Liver (tissue), 9 donors: ENCODE results near the gene HK2. TPM values are rescaled to one million over a fixed set of nuclear protein-coding genes. Genes with fewer than 3 reads are reported as not detected.

ENCODE experiments used
- DNase-seq: peaks from one replicate; pipeline ENCODE4 v3.0.0-alpha.2; 2017; ENCODE audit warnings: low spot score
- H3K27ac ChIP-seq, 2 donors: one replicate each; pipeline ENCODE4 v1.7.0; 2013; ENCODE audit warnings: inconsistent platforms in 2 of 2, low read length in 2 of 2, control low read depth in 1 of 2, low read depth in 1 of 2, mild to moderate bottlenecking in 1 of 2
- H3K27me3 ChIP-seq, 4 donors: one replicate each; pipeline versions ENCODE4 v1.6.1 to v1.7.0; 2013; ENCODE audit warnings: low read length in 3 of 4, inconsistent platforms in 1 of 4, mild to moderate bottlenecking in 1 of 4, moderate library complexity in 1 of 4; ENCODE audit not compliant: control insufficient read depth in 4 of 4, insufficient read depth in 4 of 4
- H3K36me3 ChIP-seq, 4 donors: one replicate each; pipeline versions ENCODE4 v1.6.1 to v1.7.0; 2013; ENCODE audit warnings: low read length in 3 of 4, mild to moderate bottlenecking in 3 of 4, low read depth in 1 of 4, moderate library complexity in 1 of 4; ENCODE audit not compliant: control insufficient read depth in 4 of 4, insufficient read depth in 3 of 4
- H3K4me1 ChIP-seq, 4 donors: one replicate each; pipeline versions ENCODE4 v1.6.1 to v1.7.0; 2013; ENCODE audit warnings: low read length in 3 of 4, mild to moderate bottlenecking in 3 of 4, moderate library complexity in 1 of 4; ENCODE audit not compliant: control insufficient read depth in 4 of 4, insufficient read depth in 4 of 4
- H3K4me3 ChIP-seq, 3 donors: one replicate each; pipeline versions ENCODE4 v1.6.1 to v1.7.0; 2013; ENCODE audit warnings: low read length in 3 of 3, control low read depth in 1 of 3, low read depth in 1 of 3, mild to moderate bottlenecking in 1 of 3
- H3K9ac ChIP-seq, 2 donors: one replicate each; pipeline ENCODE4 v1.7.0; 2013; ENCODE audit warnings: low read length in 2 of 2, mild to moderate bottlenecking in 2 of 2, moderate library complexity in 2 of 2, control low read depth in 1 of 2, low read depth in 1 of 2
- H3K9me3 ChIP-seq, 4 donors: one replicate each; pipeline versions ENCODE4 v1.6.1 to v1.7.0; 2013; ENCODE audit warnings: low read length in 3 of 4; ENCODE audit not compliant: control insufficient read depth in 4 of 4
- EGR1 ChIP-seq, 2 donors: IDR thresholded peaks; 2 replicates each; pipeline ENCODE4 v1.6.1; 2016 to 2018; ENCODE audit warnings: antibody characterized with exemption in 2 of 2, low read depth in 2 of 2
- GABPA ChIP-seq, 2 donors: IDR thresholded peaks in 1 of 2; conservative IDR thresholded peaks in 1 of 2; 2 replicates each; pipeline ENCODE4 v1.6.1; 2016; ENCODE audit warnings: antibody characterized with exemption in 2 of 2, mild to moderate bottlenecking in 1 of 2, moderate library complexity in 1 of 2
- HNF4A ChIP-seq, 2 donors: conservative IDR thresholded peaks; 2 replicates each; pipeline ENCODE4 v1.6.1; 2016; ENCODE audit warnings: antibody characterized with exemption in 2 of 2, mild to moderate bottlenecking in 2 of 2
- HNF4G ChIP-seq: IDR thresholded peaks from 2 replicates; pipeline ENCODE4 v1.6.1; 2016; ENCODE audit warnings: antibody characterized with exemption
- JUND ChIP-seq, 2 donors: IDR thresholded peaks; 2 replicates each; pipeline ENCODE4 v1.6.1; 2016; ENCODE audit warnings: antibody characterized with exemption in 2 of 2
- NR2F2 ChIP-seq: IDR thresholded peaks from 2 replicates; pipeline ENCODE4 v1.6.1; 2016; ENCODE audit warnings: antibody characterized with exemption
- RAD21 ChIP-seq, 2 donors: IDR thresholded peaks; 2 replicates each; pipeline ENCODE4 v1.6.1; 2016; ENCODE audit warnings: antibody characterized with exemption in 2 of 2, mild to moderate bottlenecking in 2 of 2
- RXRA ChIP-seq, 2 donors: IDR thresholded peaks; 2 replicates each; pipeline ENCODE4 v1.6.1; 2017 to 2018; ENCODE audit warnings: antibody characterized with exemption in 2 of 2, mild to moderate bottlenecking in 1 of 2
- SP1 ChIP-seq: IDR thresholded peaks from 2 replicates; pipeline ENCODE4 v1.6.1; 2018; ENCODE audit warnings: antibody characterized with exemption, mild to moderate bottlenecking
- TAF1 ChIP-seq: conservative IDR thresholded peaks from 2 replicates; pipeline ENCODE4 v1.6.1; 2016; ENCODE audit warnings: antibody characterized with exemption, mild to moderate bottlenecking
- YY1 ChIP-seq: IDR thresholded peaks from 2 replicates; pipeline ENCODE4 v1.6.1; 2016; ENCODE audit warnings: antibody characterized with exemption, mild to moderate bottlenecking
- ZBTB33 ChIP-seq: IDR thresholded peaks from 2 replicates; pipeline ENCODE4 v1.6.1; 2016; ENCODE audit warnings: antibody characterized with exemption
- whole genome bisulfite sequencing: extraction: QIAGEN DNeasy Blood & Tissue Kit; methylation state at CpG from one replicate; pipeline ENCODE4 v1.1.7; 2013; 5-methylcytosine and 5-hydroxymethylcytosine counted together
- polyA plus RNA-seq, 2 donors: library from polyadenylated mRNA; stranded (reverse) in 1 of 2; unstranded in 1 of 2; fragments of 200-250 nt in 1 of 2; fragments of >200 nt in 1 of 2; fragmentation: Nextera tagmentation in 1 of 2; extraction: Ambion mirVana in 1 of 2; gene quantifications; one replicate each; pipeline versions ENCODE4 v1.2.1 to v1.2.3, GENCODE V29; 2013 to 2015
- total RNA-seq, 2 donors: library from RNA; depleted of rRNA; stranded (reverse); fragments of >200 nt; gene quantifications; one replicate each; pipeline ENCODE4 v1.2.3, GENCODE V29; 2014
- TF ChIP-seq, protein P1 (sequence below): IDR thresholded peaks from 2 replicates; pipeline ENCODE4 v1.6.1; 2016; ENCODE audit warnings: antibody characterized with exemption
- TF ChIP-seq, protein P2 (sequence below): fragments of 150-350 bp; IDR thresholded peaks from 2 replicates; pipeline ENCODE4 v1.5.1; 2017; ENCODE audit warnings: improper control_type of control experiment, low read depth, low read length; ENCODE audit not compliant: missing input control
- donor health status: healthy.
- donor health status: healthy.
- donor health status: healthy.
- donor health status: healthy.
- donor health status: healthy.

HK2 gene
- total and polyA plus RNA-seq, 4 donors = 0.21 to 3.5 (median 1.0) TPM

DNA sequence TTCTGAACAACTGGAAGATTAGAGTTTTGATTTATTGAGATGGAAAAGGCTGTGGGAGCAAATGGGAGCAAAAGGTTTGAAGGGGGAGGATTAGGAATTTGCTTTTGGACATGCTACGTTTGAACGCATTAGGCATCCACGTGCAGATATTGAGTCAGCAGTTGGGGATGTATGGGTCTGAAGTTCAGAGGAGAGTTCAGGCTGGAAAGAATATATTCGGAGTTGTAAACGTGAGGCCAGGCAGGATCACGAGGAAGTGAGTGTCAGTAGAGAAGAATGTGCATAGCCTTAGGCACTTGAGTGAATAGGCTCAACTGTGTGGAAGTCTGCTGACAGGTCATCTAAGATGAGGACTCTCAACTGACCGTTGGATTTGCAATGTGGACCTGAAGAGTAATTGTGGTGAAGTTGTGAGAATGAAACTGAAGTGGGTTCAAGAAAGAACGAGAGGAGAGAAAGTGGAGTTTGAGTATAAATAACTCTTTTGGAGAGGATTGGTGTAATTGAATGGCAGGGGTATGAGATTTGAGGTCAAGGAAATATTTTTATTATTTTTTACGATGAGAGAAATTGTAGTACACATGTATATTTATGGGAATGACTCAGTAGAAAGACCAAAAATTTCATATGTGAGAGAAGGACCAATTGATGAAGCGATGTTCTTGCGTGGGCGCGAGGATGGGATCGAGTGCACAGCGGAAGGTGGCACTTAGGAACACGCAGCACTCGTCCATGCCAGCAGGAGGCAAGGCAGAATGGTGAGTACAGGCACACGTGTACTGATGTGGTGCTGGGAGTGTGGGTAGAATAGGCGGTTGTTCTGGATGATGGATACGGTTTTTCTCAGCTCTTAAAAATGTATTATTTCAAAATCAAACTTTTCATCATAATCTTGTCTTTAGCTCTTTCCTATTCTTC, 84.0 kb downstream of the HK2 start (continued):
- TF ChIP-seq GABPA (IDR thresholded peaks at IDR 0.05 in 1 of 2, conservative IDR thresholded peaks at IDR 0.05 in 1 of 2) = no peak

DNA sequence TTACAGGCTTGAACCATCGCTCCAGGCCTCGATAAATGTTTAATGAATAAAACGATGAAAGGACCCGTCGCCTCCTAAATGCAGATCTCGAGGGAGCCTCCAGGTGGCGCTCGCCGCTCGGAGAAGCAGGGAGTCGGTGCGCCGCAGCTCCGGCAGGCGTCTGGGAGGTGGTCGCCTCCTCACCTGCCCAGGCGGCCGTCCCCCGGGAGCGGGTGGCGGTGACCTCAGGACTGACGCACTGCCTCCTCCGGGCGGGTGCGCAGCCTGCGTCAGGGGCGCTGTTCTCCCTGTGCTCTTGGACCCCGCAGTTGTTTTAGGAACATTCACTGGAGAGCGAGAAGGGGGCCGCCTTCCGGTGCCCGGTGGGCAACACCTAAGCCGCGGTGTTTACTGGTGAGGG, 85.9 kb downstream of the HK2 start:
- peak overlapping the region in 1 of 3 donors; percentile 12 for H3K4me3 ChIP-seq

DNA sequence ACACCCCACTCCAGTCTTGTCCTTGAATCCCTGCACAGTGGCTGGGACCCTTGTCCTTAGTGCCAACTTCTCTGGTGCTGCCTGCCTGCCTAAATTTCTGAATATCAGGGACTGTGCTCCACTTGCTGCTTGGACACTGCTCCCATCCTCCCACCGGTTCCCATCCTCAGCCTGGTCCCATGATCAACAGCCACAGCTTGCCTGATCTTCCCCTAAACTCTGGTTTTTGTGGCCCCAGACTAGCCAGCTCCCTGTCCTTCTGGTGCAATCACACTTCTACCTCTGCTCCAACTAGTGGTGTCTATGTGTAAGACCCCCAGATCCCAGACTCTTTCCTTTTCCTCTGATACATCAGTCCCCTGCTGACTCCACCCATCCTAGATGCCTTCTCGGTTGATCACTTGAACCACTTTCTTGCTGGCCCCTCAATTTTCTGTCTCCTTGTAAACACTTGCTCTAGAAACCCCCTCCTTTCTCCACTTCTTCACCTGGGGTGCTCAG, 87.4 kb downstream of the HK2 start:
- Histone ChIP-seq H3K36me3 (no peaks in the 10 kb centered on the region), H3K9ac (no peak overlapping the region), H3K4me1 (peaks cover 0 to 3% (median 0%) of the 10 kb centered on the region in 4 donors), H3K27ac (no peak overlapping the region), H3K9me3 (no peaks in the 10 kb centered on the region), H3K4me3 (no peak overlapping the region), H3K27me3 (no peaks in the 10 kb centered on the region)
- no peak for DNase-seq
- WGBS = 96% methylated on average over 2 of the region's 2 CpGs
- no peak for TF ChIP-seq HNF4A (conservative IDR thresholded peaks at IDR 0.05)
- TF ChIP-seq JUND (IDR thresholded peaks at IDR 0.05) = no peak
- no peak for TF ChIP-seq NR2F2
- TF ChIP-seq TAF1 = no peak
- TF ChIP-seq RXRA (IDR thresholded peaks at IDR 0.05) = no peak
- TF ChIP-seq, protein P1, sequence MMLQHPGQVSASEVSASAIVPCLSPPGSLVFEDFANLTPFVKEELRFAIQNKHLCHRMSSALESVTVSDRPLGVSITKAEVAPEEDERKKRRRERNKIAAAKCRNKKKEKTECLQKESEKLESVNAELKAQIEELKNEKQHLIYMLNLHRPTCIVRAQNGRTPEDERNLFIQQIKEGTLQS = no peak
- TF ChIP-seq GABPA (IDR thresholded peaks at IDR 0.05 in 1 of 2, conservative IDR thresholded peaks at IDR 0.05 in 1 of 2) = no peak
- TF ChIP-seq YY1 = no peak
- TF ChIP-seq HNF4G = no peak
- no peak for TF ChIP-seq SP1
- TF ChIP-seq, protein P2, sequence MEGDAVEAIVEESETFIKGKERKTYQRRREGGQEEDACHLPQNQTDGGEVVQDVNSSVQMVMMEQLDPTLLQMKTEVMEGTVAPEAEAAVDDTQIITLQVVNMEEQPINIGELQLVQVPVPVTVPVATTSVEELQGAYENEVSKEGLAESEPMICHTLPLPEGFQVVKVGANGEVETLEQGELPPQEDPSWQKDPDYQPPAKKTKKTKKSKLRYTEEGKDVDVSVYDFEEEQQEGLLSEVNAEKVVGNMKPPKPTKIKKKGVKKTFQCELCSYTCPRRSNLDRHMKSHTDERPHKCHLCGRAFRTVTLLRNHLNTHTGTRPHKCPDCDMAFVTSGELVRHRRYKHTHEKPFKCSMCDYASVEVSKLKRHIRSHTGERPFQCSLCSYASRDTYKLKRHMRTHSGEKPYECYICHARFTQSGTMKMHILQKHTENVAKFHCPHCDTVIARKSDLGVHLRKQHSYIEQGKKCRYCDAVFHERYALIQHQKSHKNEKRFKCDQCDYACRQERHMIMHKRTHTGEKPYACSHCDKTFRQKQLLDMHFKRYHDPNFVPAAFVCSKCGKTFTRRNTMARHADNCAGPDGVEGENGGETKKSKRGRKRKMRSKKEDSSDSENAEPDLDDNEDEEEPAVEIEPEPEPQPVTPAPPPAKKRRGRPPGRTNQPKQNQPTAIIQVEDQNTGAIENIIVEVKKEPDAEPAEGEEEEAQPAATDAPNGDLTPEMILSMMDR = no peak
- no peak for TF ChIP-seq ZBTB33
- TF ChIP-seq EGR1 (IDR thresholded peaks at IDR 0.05; ENCODE audit: low read depth in 2 of 2) = no peak

More for the DNA sequence above, 85.9 kb downstream of the HK2 start:
- Histone ChIP-seq H3K36me3 (no peaks in the 10 kb centered on the region), H3K27me3 (no peaks in the 10 kb centered on the region), H3K9me3 (no peaks in the 10 kb centered on the region), H3K4me1 (peaks cover 0 to 3% (median 0%) of the 10 kb centered on the region in 4 donors), H3K9ac (no peak overlapping the region), H3K27ac (no peak overlapping the region)
- TF ChIP-seq RXRA (IDR thresholded peaks at IDR 0.05) (no peak), RAD21 (IDR thresholded peaks at IDR 0.05) (peak; percentile 74 to 80), HNF4A (conservative IDR thresholded peaks at IDR 0.05) (no peak), ZBTB33 (no peak)
- TF ChIP-seq, protein P2 = peak; percentile 59
- WGBS = 6% methylated on average over 34 of the region's 34 CpGs
- peak; percentile 77 for DNase-seq
